ENCODE data around the gene ACACA. TPM values are rescaled to one million over a fixed set of nuclear protein-coding genes. Genes with fewer than 3 reads are reported as not detected.

ACACA gene
- total RNA-seq, 1 experiment from 2014 or later = 33.0 TPM

GRCh38 chr17:37043201-37043600 is 363.4 kb downstream of the ACACA start:
- ATAC-seq (no peak), DNase-seq (no peak)
- POLR2A ChIA-PET (ENCODE audit: unreplicated experiment) = no interaction called here

DNA sequence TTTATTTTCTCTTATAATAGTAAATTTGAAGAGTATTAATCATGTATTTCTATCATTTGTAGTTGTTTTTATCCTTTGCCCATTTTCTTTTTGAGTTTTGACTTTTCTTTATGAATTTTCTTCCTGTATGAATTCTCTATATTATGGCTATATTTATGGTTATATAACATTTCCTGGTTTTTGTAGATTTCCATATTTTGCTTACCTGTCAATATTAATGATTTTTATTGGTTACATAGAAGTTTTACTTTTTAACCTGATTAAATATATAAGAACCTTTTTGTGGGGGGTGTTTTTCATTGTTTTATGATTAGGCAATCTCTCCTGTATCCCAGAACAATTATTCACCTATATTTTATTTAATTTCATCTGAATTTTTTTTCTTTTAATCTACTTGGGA is 364.7 kb downstream of the ACACA start:
- no peak overlapping the region for H3K4me2 ChIP-seq (ENCODE audit: low read length)
- DNase-seq (no peak), ATAC-seq (no peak)
- no peak overlapping the region for H3K27ac ChIP-seq (ENCODE audit: low read length)
- H3K4me3 ChIP-seq (ENCODE audit: low read length) = no peak overlapping the region
- CTCF ChIA-PET = interaction anchor here (0.6 kb wide), 1 partner anchor 157 kb away, joined by 4 read pairs; no protein-coding TSS in a partner anchor
- no peaks in the 10 kb centered on the region for H3K9me3 ChIP-seq (ENCODE audit: low read length)
- POLR2A ChIA-PET (ENCODE audit: unreplicated experiment) = no interaction called here
- H3K36me3 ChIP-seq (ENCODE audit: low read depth, low read length) = no peaks in the 10 kb centered on the region
- intact Hi-C loops (cut with micrococcal nuclease) = no loop called here
- no peak overlapping the region for H3K9ac ChIP-seq (ENCODE audit: low read length)
- no peaks in the 10 kb centered on the region for H3K4me1 ChIP-seq (ENCODE audit: insufficient read depth, low read length)
- no peaks in the 10 kb centered on the region for H3K9me2 ChIP-seq (replicated peaks; ENCODE audit: low read length)
- no peaks in the 10 kb centered on the region for H3F3A ChIP-seq (ENCODE audit: low read length, unreplicated experiment)
- H2AFZ ChIP-seq (ENCODE audit: low read length) = no peak overlapping the region
- BruUV-seq (replicated peaks) = no TSS peak
- H3K27me3 ChIP-seq (ENCODE audit: low read length) = no peaks in the 10 kb centered on the region
- H3K79me2 ChIP-seq (ENCODE audit: low read length) = no peaks in the 10 kb centered on the region
- no peaks in the 10 kb centered on the region for H4K20me1 ChIP-seq (ENCODE audit: low read length)
- TF ChIP-seq, protein P1, sequence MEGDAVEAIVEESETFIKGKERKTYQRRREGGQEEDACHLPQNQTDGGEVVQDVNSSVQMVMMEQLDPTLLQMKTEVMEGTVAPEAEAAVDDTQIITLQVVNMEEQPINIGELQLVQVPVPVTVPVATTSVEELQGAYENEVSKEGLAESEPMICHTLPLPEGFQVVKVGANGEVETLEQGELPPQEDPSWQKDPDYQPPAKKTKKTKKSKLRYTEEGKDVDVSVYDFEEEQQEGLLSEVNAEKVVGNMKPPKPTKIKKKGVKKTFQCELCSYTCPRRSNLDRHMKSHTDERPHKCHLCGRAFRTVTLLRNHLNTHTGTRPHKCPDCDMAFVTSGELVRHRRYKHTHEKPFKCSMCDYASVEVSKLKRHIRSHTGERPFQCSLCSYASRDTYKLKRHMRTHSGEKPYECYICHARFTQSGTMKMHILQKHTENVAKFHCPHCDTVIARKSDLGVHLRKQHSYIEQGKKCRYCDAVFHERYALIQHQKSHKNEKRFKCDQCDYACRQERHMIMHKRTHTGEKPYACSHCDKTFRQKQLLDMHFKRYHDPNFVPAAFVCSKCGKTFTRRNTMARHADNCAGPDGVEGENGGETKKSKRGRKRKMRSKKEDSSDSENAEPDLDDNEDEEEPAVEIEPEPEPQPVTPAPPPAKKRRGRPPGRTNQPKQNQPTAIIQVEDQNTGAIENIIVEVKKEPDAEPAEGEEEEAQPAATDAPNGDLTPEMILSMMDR (conservative IDR thresholded peaks at IDR 0.05; ENCODE audit: low read depth, low read length) = no peak
- no peak for TF ChIP-seq EZH2phosphoT487 (IDR thresholded peaks at IDR 0.05; ENCODE audit: borderline replicate concordance, low read length)
- no peak for TF ChIP-seq EZH2 (IDR thresholded peaks at IDR 0.05; ENCODE audit: low read length, unreplicated experiment)

More at GRCh38 chr17:37043201-37043600, 363.4 kb downstream of the ACACA start:
- intact Hi-C loops (cut with micrococcal nuclease) = no loop called here
- BruUV-seq (replicated peaks) = no TSS peak
- Histone ChIP-seq H3K4me2 (ENCODE audit: low read length) (no peak overlapping the region), H3K27me3 (ENCODE audit: low read length) (no peaks in the 10 kb centered on the region), H3F3A (ENCODE audit: low read length, unreplicated experiment) (no peaks in the 10 kb centered on the region), H2AFZ (ENCODE audit: low read length) (no peak overlapping the region), H3K9ac (ENCODE audit: low read length) (no peak overlapping the region), H3K27ac (ENCODE audit: low read length) (no peak overlapping the region), H3K9me2 (replicated peaks; ENCODE audit: low read length) (no peaks in the 10 kb centered on the region), H3K9me3 (ENCODE audit: low read length) (no peaks in the 10 kb centered on the region), H4K20me1 (ENCODE audit: low read length) (no peaks in the 10 kb centered on the region), H3K4me1 (ENCODE audit: insufficient read depth, low read length) (no peaks in the 10 kb centered on the region), H3K79me2 (ENCODE audit: low read length) (no peaks in the 10 kb centered on the region), H3K36me3 (ENCODE audit: low read depth, low read length) (no peaks in the 10 kb centered on the region; the same call in 1 of the 2 replicates), H3K4me3 (ENCODE audit: low read length) (no peak overlapping the region)
- CTCF ChIA-PET = no interaction called here
- no peak for TF ChIP-seq EZH2phosphoT487 (IDR thresholded peaks at IDR 0.05; ENCODE audit: borderline replicate concordance, low read length)

DNA sequence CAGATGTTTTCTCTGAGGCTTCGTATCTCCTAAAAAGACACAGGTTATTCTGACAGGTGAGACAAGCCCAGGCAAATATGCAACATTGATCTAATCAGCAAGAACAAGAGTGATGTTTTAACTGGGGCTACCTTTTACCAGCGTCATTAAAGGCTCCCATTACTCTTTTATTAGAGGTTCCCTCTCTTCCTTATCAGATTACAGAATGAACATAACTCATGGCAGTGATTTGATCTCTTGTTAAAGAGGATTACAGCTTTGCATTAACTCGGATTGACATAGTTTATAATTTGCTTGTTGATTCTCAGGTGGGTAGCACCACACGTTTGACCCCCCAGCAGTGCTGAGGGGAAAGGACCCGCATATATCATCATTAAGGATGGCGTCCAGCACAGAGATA is 367.4 kb downstream of the ACACA start:
- no peak for DNase-seq
- ATAC-seq = no peak
- H3K36me3 ChIP-seq (ENCODE audit: low read depth, low read length) = no peaks in the 10 kb centered on the region
- H3K4me2 ChIP-seq (ENCODE audit: low read length) = no peak overlapping the region
- intact Hi-C loops (cut with micrococcal nuclease) = no loop called here
- BruUV-seq (replicated peaks) = no TSS peak
- H2AFZ ChIP-seq (ENCODE audit: low read length) = no peak overlapping the region
- no peaks in the 10 kb centered on the region for H3K9me3 ChIP-seq (ENCODE audit: low read length)
- no peaks in the 10 kb centered on the region for H4K20me1 ChIP-seq (ENCODE audit: low read length)
- no peaks in the 10 kb centered on the region for H3K79me2 ChIP-seq (ENCODE audit: low read length)
- TF ChIP-seq, protein P1 (conservative IDR thresholded peaks at IDR 0.05; ENCODE audit: low read depth, low read length) = no peak
- no peak for TF ChIP-seq EZH2 (IDR thresholded peaks at IDR 0.05; ENCODE audit: low read length, unreplicated experiment)
- no peak for TF ChIP-seq EZH2phosphoT487 (IDR thresholded peaks at IDR 0.05; ENCODE audit: borderline replicate concordance, low read length)
- no peaks in the 10 kb centered on the region for H3K27me3 ChIP-seq (ENCODE audit: low read length)
- CTCF ChIA-PET = no interaction called here
- H3K4me1 ChIP-seq (ENCODE audit: insufficient read depth, low read length) = no peaks in the 10 kb centered on the region
- H3F3A ChIP-seq (ENCODE audit: low read length, unreplicated experiment) = no peaks in the 10 kb centered on the region
- H3K27ac ChIP-seq (ENCODE audit: low read length) = no peak overlapping the region
- no peak overlapping the region for H3K9ac ChIP-seq (ENCODE audit: low read length)
- no peak overlapping the region for H3K4me3 ChIP-seq (ENCODE audit: low read length)
- H3K9me2 ChIP-seq (replicated peaks; ENCODE audit: low read length) = no peaks in the 10 kb centered on the region
- POLR2A ChIA-PET (ENCODE audit: unreplicated experiment) = no interaction called here
